Activated naive CD8-positive, alpha-beta T cell treated with anti-CD3 and anti-CD28 coated beads for 36 hours (primary cell): ENCODE measurements around the gene ALDH2. TPM values are rescaled to one million over a fixed set of nuclear protein-coding genes. Genes with fewer than 3 reads are reported as not detected.

ENCODE experiments used
- DNase-seq: peaks from one replicate; pipeline ENCODE4 v3.0.0; 2021
- H3K27ac Mint-ChIP-seq: one replicate; pipeline ENCODE4 v1.8.0; 2022; ENCODE audit warnings: mild to moderate bottlenecking, moderate library complexity, mixed read lengths
- H3K27me3 Mint-ChIP-seq: one replicate; pipeline ENCODE4 v1.8.0; 2022; ENCODE audit warnings: mild to moderate bottlenecking, mixed read lengths
- H3K36me3 Mint-ChIP-seq: one replicate; pipeline ENCODE4 v1.8.0; 2021; ENCODE audit warnings: mild to moderate bottlenecking, mixed read lengths
- H3K4me1 Mint-ChIP-seq: one replicate; pipeline ENCODE4 v1.8.0; 2021; ENCODE audit warnings: mixed read lengths
- H3K4me3 Mint-ChIP-seq: one replicate; pipeline ENCODE4 v1.8.0; 2022; ENCODE audit warnings: mild to moderate bottlenecking, moderate library complexity, mixed read lengths
- H3K9me3 Mint-ChIP-seq: one replicate; pipeline ENCODE4 v1.8.0; 2022; ENCODE audit warnings: mixed read lengths
- total RNA-seq, 2 experiments: library from RNA; stranded (reverse); gene quantifications; one replicate each; pipeline ENCODE4 v1.2.3, GENCODE V29; 2021

The ALDH2 gene
- total RNA-seq, 2 experiments from 2014 or later, result 1.4 to 1.6 TPM

DNA sequence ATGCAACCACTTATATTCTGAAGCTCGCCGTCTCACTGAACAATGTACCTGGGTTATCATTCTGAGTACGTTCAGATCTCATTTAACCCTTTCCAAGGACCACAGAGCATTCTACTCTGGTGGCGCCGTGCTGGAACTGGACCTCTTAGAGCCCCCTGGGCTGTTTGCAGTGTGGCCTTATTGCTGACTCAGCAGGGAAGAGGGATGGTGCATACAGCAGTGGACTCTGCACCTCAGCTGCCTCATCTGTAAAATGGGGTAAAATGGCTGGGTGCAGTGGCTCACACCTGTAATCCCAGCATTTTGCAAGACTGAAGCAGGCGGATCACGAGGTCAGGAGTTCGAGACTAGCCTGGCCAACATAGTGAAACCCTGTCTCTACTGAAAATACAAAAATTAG lies 2.9 kb downstream of the ALDH2 start:
- H3K4me3 Mint-ChIP-seq, result no peak overlapping the region

DNA sequence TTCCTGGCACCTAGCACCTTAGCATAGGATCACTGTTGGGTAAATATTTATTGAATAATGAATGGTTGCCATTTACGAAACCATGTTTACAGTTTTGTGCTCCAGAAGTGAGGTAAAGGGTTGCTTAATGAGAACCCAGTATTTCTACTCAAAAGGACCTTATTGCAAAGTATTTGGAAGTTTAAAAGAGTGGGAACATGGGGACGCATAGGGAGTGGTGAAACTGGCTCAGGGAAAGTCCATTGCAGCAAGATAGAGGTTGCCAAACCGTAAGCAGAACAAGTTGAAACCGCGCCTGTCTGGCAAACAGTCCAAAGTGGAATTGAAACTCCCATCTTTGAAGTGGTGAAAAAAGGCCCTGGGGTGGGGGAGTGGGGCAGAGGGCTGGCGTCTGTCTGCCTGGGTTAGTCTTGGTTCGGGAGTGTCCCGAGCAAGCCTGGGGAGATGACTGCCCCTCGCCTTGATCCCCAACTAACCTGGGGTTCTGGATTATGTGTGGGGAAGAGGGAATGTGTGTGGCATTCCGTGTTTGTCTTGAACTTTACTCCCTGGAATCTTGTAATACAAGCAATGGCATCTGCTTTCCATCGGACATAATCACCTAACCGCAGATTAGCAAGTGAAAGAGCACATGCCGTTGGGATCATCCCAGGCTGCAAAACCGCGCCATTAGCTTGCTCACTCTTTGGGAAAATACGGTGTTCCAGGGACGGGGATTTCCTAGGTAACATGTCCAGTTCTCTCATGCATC lies 7.2 kb downstream of the ALDH2 start:
- Mint-ChIP-seq H3K4me1 (peaks cover 9% of the 10 kb centered on the region), H3K27me3 (no peaks in the 10 kb centered on the region), H3K27ac (no peak overlapping the region), H3K4me3 (no peak overlapping the region), H3K36me3 (no peaks in the 10 kb centered on the region), H3K9me3 (no peaks in the 10 kb centered on the region)
- DNase-seq, result no peak

More for the DNA sequence above, 2.9 kb downstream of the ALDH2 start:
- peaks cover 11% of the 10 kb centered on the region for H3K4me1 Mint-ChIP-seq
- no peaks in the 10 kb centered on the region for H3K9me3 Mint-ChIP-seq
- H3K36me3 Mint-ChIP-seq, result peaks cover 3% of the 10 kb centered on the region
- peaks cover 26% of the 10 kb centered on the region for H3K27me3 Mint-ChIP-seq
- no peak for DNase-seq
- H3K27ac Mint-ChIP-seq, result no peak overlapping the region

DNA sequence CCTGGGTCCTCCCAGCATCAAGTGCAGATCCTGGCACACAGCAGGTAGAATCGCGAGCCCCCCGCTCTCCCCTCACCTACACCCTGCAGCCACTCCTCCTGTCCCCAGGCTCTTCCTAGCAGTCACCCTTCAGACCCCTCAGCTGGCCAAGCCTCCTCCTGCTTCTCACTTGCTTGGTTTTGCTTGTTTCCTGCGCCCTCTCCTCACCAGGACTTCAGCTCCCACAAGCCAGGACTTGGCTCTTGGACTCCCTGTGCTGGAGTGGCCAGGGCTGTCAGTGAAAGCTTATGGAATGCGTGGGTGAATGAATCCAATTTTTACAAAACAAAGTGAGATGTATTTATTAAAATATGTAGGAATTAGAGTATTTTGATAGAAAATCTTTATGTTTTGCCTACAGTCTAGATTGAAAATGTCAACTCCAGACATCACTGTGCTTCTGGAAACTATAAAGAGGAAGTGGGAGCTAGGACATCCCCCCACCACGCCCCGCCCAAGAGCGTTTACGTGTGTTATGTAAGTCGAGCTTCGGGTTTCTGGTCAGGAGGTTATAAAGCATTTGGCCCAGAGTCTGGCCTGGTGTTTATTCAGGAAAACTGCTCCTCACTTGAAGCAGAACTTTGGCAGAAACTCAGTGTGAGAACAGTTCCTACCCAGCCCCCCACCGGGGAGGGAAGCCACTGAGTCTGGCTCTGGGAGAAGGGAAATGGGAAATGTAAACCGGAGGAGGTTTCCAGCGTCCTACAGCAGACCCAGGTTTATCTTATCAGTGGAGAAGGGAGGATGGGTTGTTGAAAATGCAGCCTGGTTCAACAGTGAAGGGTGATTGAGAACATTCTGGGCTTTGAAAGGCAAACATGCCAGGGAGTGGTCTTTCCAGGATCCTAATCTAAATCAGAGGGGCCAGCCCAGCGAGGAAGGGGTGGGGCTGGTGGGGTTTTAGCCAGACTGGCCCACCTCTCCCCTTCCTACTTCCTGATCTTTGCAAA lies 8.8 kb downstream of the ALDH2 start:
- no peak for DNase-seq
- Mint-ChIP-seq H3K27ac (peak overlapping the region; percentile 68), H3K9me3 (no peaks in the 10 kb centered on the region), H3K4me1 (peaks cover 9% of the 10 kb centered on the region), H3K36me3 (no peaks in the 10 kb centered on the region), H3K4me3 (no peak overlapping the region), H3K27me3 (no peaks in the 10 kb centered on the region)

DNA sequence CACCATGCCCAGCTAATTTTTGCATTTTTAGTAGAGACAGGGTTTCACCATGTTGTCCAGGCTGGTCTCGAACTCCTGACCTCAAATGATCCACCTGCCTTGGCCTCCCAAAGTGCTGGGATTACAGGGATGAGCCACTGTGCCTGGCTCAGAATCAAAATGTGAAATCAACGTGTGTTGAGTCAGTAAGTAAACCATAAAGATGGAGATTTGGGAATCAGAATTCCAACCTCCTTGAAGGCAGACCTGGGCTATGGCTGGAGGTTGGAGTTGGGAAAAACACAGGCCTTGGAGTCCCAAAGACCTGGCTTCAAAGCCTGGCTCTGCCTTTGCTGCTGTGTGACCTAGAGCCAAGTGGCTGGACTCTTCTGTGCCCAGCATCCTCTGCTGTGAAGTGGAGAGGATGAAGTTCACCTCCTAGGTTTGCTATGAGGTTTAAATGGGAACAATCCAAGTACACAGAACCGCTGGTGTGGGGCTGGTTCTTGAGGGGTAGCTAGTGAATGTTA lies 10.2 kb downstream of the ALDH2 start:
- Mint-ChIP-seq H3K4me1 (peaks cover 9% of the 10 kb centered on the region), H3K27me3 (no peaks in the 10 kb centered on the region)

DNA sequence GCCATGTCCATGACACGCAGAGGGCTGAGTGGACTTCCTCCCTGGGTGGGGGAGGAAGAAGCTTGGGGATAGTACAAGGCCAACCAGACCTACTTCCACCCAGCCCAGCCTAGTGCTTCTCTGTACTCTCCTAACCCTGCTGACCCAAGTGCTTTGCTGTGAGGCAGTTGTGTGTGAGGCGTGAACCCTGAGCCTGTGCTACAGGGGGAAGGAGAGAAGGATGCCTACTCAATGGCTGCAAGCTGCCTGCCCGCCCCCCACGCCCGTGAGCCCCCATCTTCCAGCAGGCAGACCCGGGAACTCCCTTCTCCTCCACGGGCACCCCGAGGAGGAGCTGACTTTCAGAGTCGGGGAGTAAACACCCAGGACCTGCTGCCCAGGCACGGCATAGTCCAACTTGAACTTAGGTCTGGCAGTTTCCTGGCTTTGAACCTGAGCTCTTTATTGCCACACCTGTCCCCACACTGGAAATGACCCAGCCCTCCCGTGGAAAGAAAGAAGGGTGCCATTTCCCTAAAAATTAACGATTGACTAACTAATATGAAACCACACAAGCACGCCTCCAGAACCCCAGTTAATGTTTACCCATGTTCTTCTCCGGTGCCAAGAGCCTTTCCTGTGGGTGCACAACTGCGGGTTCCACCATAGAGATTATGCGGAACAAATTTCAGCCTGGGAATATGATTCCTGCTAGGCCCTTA lies 10.8 kb downstream of the ALDH2 start:
- Mint-ChIP-seq H3K4me3 (no peak overlapping the region), H3K27me3 (no peaks in the 10 kb centered on the region), H3K4me1 (peaks cover 9% of the 10 kb centered on the region), H3K27ac (no peak overlapping the region), H3K36me3 (no peaks in the 10 kb centered on the region), H3K9me3 (no peaks in the 10 kb centered on the region)
- DNase-seq, result no peak

More for the DNA sequence above, 10.2 kb downstream of the ALDH2 start:
- Mint-ChIP-seq H3K4me3 (no peak overlapping the region), H3K36me3 (no peaks in the 10 kb centered on the region), H3K27ac (no peak overlapping the region), H3K9me3 (no peaks in the 10 kb centered on the region)
- no peak for DNase-seq

DNA sequence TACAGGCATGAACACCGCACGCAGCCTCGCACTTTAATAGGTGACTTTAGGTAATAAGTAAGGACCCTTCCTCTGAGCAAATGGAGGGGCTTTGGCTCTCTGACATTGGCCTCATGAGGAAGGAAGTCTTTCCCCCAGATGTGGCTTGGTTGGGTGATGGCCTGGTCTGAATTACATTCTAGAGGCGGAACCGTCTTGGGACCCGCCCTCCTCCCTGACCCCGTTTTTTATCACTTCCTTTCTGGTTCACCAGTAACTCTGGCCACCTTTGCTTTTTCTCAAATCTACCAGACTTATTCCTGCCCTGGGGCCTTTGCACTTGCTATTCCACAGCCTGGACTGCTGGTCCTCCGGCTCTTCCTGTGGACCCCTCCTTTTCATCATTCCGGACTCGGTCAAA lies 13.4 kb downstream of the ALDH2 start:
- DNase-seq, result no peak
- H3K9me3 Mint-ChIP-seq, result no peaks in the 10 kb centered on the region
- no peak overlapping the region for H3K4me3 Mint-ChIP-seq
- H3K27ac Mint-ChIP-seq, result no peak overlapping the region
- no peaks in the 10 kb centered on the region for H3K36me3 Mint-ChIP-seq
- H3K4me1 Mint-ChIP-seq, result peaks cover 7% of the 10 kb centered on the region
- no peaks in the 10 kb centered on the region for H3K27me3 Mint-ChIP-seq

DNA sequence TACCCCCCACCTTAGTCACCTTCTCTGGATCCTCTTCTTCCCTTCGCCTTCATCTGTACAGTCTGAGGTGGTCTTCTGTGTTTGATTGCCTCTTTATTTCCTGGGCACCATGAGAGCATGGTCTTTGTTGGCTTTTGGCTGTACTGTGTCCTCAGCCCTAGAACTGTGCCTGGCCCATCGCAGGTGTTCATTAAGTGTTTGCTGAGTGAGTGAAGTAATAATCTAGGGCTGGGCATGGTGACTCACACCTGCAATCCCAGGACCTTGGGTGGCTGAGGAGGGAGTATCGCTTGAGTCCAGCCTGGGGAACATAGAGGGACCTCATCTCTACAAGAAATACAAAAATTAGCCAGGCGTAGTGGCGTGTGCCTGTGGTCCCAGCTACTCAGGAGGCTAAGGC lies 13.9 kb downstream of the ALDH2 start:
- Mint-ChIP-seq H3K27me3 (no peaks in the 10 kb centered on the region), H3K27ac (no peak overlapping the region)

DNA sequence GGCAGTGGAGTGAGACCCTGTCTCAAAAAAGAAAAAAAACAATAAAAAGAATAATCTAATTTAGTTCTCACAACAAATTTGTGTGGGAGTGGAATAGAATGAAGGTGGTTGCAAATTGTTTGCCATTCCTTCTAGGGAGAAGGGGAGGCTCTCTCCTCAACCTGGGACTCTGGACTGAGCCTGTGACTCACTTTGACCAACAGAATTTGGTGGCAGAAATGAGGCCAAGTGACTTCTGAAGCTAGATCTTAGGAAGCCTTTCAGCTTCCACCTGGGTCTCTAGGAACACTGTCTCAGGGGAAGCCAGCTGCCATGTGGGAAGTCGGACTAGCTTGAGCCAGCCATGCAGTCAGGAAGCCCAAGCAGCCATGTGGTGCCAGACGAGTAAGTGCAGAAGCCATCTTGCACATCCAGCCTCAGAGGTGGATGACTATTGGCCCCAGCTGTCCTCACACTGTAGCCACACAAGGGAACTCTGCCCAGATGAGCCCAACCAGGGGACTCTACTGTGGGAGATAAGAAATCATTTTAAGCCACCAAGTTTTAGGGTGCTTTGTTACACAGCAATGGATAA lies 14.4 kb downstream of the ALDH2 start:
- Mint-ChIP-seq H3K4me3 (no peak overlapping the region), H3K36me3 (no peaks in the 10 kb centered on the region), H3K9me3 (no peaks in the 10 kb centered on the region), H3K4me1 (no peaks in the 10 kb centered on the region), H3K27me3 (no peaks in the 10 kb centered on the region), H3K27ac (no peak overlapping the region)
- no peak for DNase-seq

More for the DNA sequence above, 13.9 kb downstream of the ALDH2 start:
- peaks cover 5% of the 10 kb centered on the region for H3K4me1 Mint-ChIP-seq
- no peak overlapping the region for H3K4me3 Mint-ChIP-seq
- H3K36me3 Mint-ChIP-seq, result no peaks in the 10 kb centered on the region
- no peaks in the 10 kb centered on the region for H3K9me3 Mint-ChIP-seq
- DNase-seq, result no peak

DNA sequence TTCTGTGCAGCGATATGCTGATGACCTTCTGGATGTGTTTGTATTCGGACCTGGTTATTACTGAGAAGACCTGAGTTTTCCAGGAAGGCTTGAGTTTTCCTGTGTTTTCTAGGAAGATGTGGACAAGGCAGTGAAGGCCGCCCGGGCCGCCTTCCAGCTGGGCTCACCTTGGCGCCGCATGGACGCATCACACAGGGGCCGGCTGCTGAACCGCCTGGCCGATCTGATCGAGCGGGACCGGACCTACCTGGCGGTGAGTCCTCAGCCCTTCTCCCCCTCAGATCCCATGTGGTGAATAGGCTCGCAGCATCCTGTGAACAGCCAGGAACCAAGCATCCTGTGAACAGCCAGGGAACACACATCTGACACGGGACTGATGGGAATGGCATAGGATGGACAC lies 16.3 kb downstream of the ALDH2 start:
- Mint-ChIP-seq H3K36me3 (no peaks in the 10 kb centered on the region), H3K9me3 (no peaks in the 10 kb centered on the region), H3K27ac (no peak overlapping the region), H3K4me3 (no peak overlapping the region), H3K27me3 (no peaks in the 10 kb centered on the region), H3K4me1 (no peaks in the 10 kb centered on the region)
- DNase-seq, result no peak

DNA sequence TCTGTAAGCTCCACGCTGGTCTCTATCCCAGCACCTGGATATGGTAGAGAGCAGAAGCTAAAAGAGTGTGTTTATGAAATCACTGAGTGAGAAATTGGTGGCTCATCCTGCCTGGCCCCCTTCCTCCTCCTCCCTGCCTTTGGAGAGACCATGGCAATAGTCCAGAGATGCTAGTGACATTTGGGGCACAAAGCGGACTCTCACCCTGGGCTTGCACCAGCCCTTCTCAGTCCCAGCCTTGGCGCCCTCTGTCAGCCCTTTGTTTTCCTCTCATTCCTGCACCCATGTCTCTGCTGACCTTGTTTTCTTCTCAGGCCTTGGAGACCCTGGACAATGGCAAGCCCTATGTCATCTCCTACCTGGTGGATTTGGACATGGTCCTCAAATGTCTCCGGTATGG lies 18.2 kb downstream of the ALDH2 start:
- H3K27me3 Mint-ChIP-seq, result no peaks in the 10 kb centered on the region
- no peaks in the 10 kb centered on the region for H3K36me3 Mint-ChIP-seq
- H3K4me3 Mint-ChIP-seq, result no peak overlapping the region
- no peaks in the 10 kb centered on the region for H3K9me3 Mint-ChIP-seq
- no peak for DNase-seq
- H3K27ac Mint-ChIP-seq, result peak overlapping the region; percentile 19
- H3K4me1 Mint-ChIP-seq, result no peaks in the 10 kb centered on the region

DNA sequence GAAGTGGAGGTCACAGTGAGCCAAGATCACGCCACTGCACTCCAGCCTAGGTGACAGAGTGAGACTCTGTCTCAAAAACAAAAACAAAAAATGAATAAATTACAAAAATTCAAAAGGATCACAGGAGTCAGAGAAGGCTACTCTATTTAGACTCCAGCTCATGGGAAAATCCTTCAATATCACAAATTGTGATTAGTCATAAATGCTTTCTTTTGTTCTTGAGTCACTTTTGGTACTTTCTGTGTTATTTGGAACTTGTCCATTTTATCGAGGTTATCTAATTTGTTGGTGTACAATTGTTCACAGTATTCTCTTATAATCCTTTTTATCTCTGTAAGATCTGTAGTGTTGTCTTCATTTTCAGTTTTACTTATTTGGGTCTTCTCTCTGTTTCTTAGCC lies 18.9 kb downstream of the ALDH2 start:
- Mint-ChIP-seq H3K9me3 (no peaks in the 10 kb centered on the region), H3K27me3 (no peaks in the 10 kb centered on the region), H3K4me1 (no peaks in the 10 kb centered on the region), H3K4me3 (no peak overlapping the region), H3K27ac (no peak overlapping the region), H3K36me3 (no peaks in the 10 kb centered on the region)
- no peak for DNase-seq

DNA sequence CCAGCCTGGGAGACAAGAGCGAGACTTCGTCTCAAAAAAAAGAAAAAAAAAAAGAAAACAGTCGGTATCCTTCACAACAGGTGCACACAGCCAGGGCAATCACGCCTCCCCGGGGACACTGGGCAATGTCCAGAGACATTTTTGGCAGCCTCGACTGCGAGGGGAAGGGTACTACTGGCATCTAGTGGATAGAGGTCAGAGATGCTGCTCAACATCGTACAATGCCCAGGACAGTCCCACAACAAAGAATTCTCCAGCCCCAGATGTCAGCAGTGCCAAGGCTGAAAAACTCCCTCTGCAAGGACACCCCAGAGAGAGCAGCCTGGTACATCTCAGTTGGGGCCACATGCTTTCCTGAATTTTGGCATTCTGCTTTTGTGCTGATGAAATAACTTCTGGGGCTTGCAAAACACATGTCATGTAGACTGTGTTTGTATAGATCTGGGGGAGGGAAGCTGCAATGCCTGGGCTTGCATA lies 21.5 kb downstream of the ALDH2 start:
- Mint-ChIP-seq H3K9me3 (no peaks in the 10 kb centered on the region), H3K36me3 (no peaks in the 10 kb centered on the region), H3K27me3 (no peaks in the 10 kb centered on the region), H3K4me3 (no peak overlapping the region), H3K27ac (no peak overlapping the region), H3K4me1 (no peaks in the 10 kb centered on the region)
- no peak for DNase-seq

DNA sequence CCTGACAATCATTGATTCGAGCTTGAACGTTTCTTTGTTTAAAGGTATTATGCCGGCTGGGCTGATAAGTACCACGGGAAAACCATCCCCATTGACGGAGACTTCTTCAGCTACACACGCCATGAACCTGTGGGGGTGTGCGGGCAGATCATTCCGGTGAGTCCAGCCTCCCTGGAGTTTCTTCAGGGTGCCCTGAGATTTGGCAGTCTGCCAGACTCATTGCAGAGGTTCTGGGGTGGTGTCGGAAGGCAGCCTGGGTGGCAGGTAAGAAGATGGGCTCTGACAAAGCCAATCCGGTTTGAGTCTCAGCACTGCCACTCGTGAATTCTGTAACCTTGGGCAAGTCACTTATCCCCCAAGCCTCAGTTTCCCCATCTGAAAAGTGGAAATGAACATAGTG lies 23.0 kb downstream of the ALDH2 start:
- H3K27me3 Mint-ChIP-seq, result no peaks in the 10 kb centered on the region
- H3K4me3 Mint-ChIP-seq, result no peak overlapping the region
- no peaks in the 10 kb centered on the region for H3K36me3 Mint-ChIP-seq
- H3K27ac Mint-ChIP-seq, result no peak overlapping the region
- H3K4me1 Mint-ChIP-seq, result no peaks in the 10 kb centered on the region
- DNase-seq, result no peak
- no peaks in the 10 kb centered on the region for H3K9me3 Mint-ChIP-seq

DNA sequence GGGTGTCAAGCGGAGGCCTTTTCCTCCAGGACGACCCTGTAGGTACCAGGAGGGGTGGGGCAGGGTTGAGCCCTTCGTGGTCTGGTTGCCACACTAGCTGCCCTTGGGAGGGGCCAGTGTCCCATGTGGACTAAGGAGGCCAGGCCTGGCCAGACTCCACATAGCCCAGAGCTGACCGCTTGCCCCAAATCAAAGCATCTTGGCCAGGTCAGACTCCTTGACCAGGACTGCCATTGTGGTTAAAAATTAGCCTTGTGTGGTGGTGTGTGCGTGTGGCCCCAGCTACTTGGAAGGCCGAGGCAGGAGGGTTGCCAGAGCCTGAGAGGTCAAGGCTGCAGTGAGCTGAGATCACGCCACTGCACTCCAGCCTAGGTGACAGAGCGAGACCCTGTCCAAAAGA lies 24.8 kb downstream of the ALDH2 start:
- H3K36me3 Mint-ChIP-seq, result no peaks in the 10 kb centered on the region
- no peaks in the 10 kb centered on the region for H3K27me3 Mint-ChIP-seq
- H3K9me3 Mint-ChIP-seq, result no peaks in the 10 kb centered on the region
- no peak overlapping the region for H3K27ac Mint-ChIP-seq
- no peaks in the 10 kb centered on the region for H3K4me1 Mint-ChIP-seq
- DNase-seq, result no peak
- no peak overlapping the region for H3K4me3 Mint-ChIP-seq
